ENCODE results near the gene PPP4R1. TPM values are rescaled to one million over a fixed set of nuclear protein-coding genes. Genes with fewer than 3 reads are reported as not detected.

PPP4R1 gene
- total RNA-seq, 1 experiment from 2014 or later = 71.1 TPM

DNA sequence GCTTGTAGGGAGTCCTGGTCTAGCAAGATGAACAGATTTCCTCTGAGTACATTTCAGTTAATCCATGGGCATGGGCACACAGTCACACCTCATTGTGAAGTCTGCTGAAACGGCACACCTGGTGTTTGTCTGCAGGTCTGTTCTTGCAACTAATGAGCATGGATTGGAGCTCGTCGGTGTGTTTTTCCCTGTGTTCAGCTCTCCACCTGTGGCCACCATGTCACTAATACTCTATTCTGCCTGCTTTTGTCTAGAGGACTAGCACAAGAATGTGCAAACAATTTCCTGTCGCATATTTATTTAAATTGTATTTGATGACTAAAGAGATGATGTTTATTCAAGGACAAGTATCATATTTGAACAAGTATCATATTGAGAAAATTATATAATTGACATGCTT lies 24.5 kb upstream of the PPP4R1 start:
- ATAC-seq = no peak
- ChIA-PET POLR2A (interaction anchor here (1.6 kb wide), 1 partner anchor 23 kb away, joined by 4 read pairs; no protein-coding TSS in a partner anchor), CTCF (interaction anchor here (0.9 kb wide), 1 partner anchor 419 kb away, joined by 3 read pairs; no protein-coding TSS in a partner anchor)
- peaks cover 17% of the 10 kb centered on the region for H3K9me3 Mint-ChIP-seq
- H3K36me3 Mint-ChIP-seq = peaks cover 9% of the 10 kb centered on the region; the same call in 1 of the 2 replicates
- DNase-seq (ENCODE audit: low spot score) = no peak
- H3K27ac Mint-ChIP-seq = no peak overlapping the region
- H3K4me1 Mint-ChIP-seq = peaks cover 36% of the 10 kb centered on the region
- H3K27me3 Mint-ChIP-seq (ENCODE audit: low read depth) = no peaks in the 10 kb centered on the region
- no peak overlapping the region for H3K4me3 Mint-ChIP-seq
- TF ChIP-seq, protein P1, sequence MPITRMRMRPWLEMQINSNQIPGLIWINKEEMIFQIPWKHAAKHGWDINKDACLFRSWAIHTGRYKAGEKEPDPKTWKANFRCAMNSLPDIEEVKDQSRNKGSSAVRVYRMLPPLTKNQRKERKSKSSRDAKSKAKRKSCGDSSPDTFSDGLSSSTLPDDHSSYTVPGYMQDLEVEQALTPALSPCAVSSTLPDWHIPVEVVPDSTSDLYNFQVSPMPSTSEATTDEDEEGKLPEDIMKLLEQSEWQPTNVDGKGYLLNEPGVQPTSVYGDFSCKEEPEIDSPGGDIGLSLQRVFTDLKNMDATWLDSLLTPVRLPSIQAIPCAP (CRISPR knock-in tag; IDR thresholded peaks at IDR 0.05) = no peak
- TF ChIP-seq ZNF671 (CRISPR knock-in tag; IDR thresholded peaks at IDR 0.05) = no peak
- TF ChIP-seq ZNF416 (CRISPR knock-in tag; IDR thresholded peaks at IDR 0.05) = no peak
- no peak for TF ChIP-seq ZNF396 (CRISPR knock-in tag; IDR thresholded peaks at IDR 0.05; ENCODE audit: borderline replicate concordance)
- TF ChIP-seq, protein P2, sequence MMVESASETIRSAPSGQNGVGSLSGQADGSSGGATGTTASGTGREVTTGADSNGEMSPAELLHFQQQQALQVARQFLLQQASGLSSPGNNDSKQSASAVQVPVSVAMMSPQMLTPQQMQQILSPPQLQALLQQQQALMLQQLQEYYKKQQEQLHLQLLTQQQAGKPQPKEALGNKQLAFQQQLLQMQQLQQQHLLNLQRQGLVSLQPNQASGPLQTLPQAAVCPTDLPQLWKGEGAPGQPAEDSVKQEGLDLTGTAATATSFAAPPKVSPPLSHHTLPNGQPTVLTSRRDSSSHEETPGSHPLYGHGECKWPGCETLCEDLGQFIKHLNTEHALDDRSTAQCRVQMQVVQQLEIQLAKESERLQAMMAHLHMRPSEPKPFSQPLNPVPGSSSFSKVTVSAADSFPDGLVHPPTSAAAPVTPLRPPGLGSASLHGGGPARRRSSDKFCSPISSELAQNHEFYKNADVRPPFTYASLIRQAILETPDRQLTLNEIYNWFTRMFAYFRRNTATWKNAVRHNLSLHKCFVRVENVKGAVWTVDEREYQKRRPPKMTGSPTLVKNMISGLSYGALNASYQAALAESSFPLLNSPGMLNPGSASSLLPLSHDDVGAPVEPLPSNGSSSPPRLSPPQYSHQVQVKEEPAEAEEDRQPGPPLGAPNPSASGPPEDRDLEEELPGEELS (CRISPR knock-in tag; IDR thresholded peaks at IDR 0.05) = no peak
- TF ChIP-seq, protein P3, sequence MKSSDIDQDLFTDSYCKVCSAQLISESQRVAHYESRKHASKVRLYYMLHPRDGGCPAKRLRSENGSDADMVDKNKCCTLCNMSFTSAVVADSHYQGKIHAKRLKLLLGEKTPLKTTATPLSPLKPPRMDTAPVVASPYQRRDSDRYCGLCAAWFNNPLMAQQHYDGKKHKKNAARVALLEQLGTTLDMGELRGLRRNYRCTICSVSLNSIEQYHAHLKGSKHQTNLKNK (CRISPR knock-in tag; IDR thresholded peaks at IDR 0.05) = no peak

DNA sequence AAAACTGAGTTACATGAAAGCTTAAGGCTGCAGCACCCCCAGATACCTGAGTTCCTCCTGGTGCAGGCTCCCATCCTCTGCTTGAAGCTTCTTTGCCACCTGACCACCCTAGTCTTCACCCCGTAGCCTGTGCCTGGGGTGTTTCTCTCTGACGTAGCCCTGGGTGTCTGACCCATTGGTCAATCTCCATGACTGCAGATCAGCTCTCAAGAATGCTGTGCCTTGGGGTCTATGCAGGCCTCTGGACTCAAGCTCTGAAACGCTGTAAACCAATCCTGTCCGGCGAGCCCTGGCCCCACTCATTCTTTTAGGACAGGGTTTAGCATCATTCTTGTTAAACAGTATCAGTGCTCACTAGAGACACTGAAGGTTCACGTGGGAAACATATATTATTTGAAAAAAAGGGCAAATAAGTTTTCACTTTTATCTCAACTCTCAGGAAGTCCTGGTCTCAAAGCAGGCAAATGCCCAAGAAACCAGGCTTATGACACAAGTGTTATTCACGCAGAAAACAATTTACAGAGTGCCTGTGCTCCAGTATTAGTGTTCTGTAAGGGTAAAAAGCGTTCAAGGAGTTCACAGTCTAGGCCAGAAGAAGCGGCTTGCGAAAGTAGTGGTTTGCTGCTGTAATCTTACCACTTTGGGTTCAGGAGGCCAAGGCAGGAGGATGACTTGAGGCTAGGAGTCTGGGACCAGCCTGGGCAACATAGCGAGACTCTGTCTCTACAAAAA lies 22.8 kb upstream of the PPP4R1 start:
- peaks cover 9% of the 10 kb centered on the region; the same call in 1 of the 2 replicates for H3K36me3 Mint-ChIP-seq
- no peak overlapping the region for H3K4me3 Mint-ChIP-seq
- ChIA-PET POLR2A (interaction anchor here (0.6 kb wide), 1 partner anchor 48 kb away, joined by 6 read pairs; no protein-coding TSS in a partner anchor), CTCF (no interaction called here)
- TF ChIP-seq ZNF121 (CRISPR knock-in tag; IDR thresholded peaks at IDR 0.05) = peak; percentile 22; the same call in 1 of the 2 replicates
- TF ChIP-seq, protein P4, sequence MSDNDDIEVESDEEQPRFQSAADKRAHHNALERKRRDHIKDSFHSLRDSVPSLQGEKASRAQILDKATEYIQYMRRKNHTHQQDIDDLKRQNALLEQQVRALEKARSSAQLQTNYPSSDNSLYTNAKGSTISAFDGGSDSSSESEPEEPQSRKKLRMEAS (CRISPR knock-in tag; IDR thresholded peaks at IDR 0.05) = no peak
- ATAC-seq (no peak), DNase-seq (ENCODE audit: low spot score) (no peak)
- no peaks in the 10 kb centered on the region for H3K27me3 Mint-ChIP-seq (ENCODE audit: low read depth)
- H3K27ac Mint-ChIP-seq = peak overlapping the region; percentile 44; the same call in 1 of the 2 replicates
- H3K9me3 Mint-ChIP-seq = peaks cover 17% of the 10 kb centered on the region
- peaks cover 19% of the 10 kb centered on the region for H3K4me1 Mint-ChIP-seq

DNA sequence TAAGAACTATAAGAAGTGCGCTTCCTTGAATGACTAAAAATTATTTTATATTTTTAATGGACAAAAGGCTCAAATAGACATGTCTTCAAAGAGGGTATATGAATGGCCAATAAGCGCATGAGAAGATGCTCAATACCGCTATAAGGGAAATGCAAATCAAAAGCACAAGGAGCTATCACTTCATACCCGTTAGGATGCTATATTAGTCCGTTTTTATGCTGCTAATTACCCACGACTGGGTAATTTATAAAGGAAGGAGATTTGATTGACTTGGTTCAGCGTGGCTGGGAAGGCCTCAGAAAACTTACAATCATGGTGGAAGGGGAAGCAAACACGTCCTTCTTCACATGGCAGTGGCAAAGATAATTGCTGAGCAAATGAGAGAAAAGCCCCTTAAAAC lies 20.5 kb upstream of the PPP4R1 start:
- H3K4me1 Mint-ChIP-seq = peaks cover 23% of the 10 kb centered on the region
- ChIA-PET CTCF (no interaction called here), POLR2A (no interaction called here)
- peaks cover 14% of the 10 kb centered on the region for H3K9me3 Mint-ChIP-seq
- TF ChIP-seq ATF1 (CRISPR knock-in tag; IDR thresholded peaks at IDR 0.05) (no peak), JAZF1 (CRISPR knock-in tag; IDR thresholded peaks at IDR 0.05) (no peak), KAT7 (CRISPR knock-in tag; IDR thresholded peaks at IDR 0.05; ENCODE audit: borderline replicate concordance) (no peak)
- TF ChIP-seq, protein P3 (CRISPR knock-in tag; IDR thresholded peaks at IDR 0.05) = no peak
- TF ChIP-seq, protein P5, sequence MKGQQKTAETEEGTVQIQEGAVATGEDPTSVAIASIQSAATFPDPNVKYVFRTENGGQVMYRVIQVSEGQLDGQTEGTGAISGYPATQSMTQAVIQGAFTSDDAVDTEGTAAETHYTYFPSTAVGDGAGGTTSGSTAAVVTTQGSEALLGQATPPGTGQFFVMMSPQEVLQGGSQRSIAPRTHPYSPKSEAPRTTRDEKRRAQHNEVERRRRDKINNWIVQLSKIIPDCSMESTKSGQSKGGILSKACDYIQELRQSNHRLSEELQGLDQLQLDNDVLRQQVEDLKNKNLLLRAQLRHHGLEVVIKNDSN (CRISPR knock-in tag; IDR thresholded peaks at IDR 0.05) = no peak
- no peaks in the 10 kb centered on the region for H3K27me3 Mint-ChIP-seq (ENCODE audit: low read depth)
- H3K36me3 Mint-ChIP-seq = peaks cover 9% of the 10 kb centered on the region; the same call in 1 of the 2 replicates
- H3K4me3 Mint-ChIP-seq = no peak overlapping the region
- DNase-seq (ENCODE audit: low spot score) (no peak), ATAC-seq (no peak)
- no peak overlapping the region for H3K27ac Mint-ChIP-seq
